ENCODE results near the gene RAET1E.
A peak's percentile ranks its signal among the peaks of the same experiment; 100 is the strongest.
"Not testable (repeated sequence)": the region's sequence is repeated elsewhere in the genome, so short reads cannot be mapped to it uniquely, and the experiment has no call there.

RAET1E gene, protein sequence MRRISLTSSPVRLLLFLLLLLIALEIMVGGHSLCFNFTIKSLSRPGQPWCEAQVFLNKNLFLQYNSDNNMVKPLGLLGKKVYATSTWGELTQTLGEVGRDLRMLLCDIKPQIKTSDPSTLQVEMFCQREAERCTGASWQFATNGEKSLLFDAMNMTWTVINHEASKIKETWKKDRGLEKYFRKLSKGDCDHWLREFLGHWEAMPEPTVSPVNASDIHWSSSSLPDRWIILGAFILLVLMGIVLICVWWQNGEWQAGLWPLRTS

DNA sequence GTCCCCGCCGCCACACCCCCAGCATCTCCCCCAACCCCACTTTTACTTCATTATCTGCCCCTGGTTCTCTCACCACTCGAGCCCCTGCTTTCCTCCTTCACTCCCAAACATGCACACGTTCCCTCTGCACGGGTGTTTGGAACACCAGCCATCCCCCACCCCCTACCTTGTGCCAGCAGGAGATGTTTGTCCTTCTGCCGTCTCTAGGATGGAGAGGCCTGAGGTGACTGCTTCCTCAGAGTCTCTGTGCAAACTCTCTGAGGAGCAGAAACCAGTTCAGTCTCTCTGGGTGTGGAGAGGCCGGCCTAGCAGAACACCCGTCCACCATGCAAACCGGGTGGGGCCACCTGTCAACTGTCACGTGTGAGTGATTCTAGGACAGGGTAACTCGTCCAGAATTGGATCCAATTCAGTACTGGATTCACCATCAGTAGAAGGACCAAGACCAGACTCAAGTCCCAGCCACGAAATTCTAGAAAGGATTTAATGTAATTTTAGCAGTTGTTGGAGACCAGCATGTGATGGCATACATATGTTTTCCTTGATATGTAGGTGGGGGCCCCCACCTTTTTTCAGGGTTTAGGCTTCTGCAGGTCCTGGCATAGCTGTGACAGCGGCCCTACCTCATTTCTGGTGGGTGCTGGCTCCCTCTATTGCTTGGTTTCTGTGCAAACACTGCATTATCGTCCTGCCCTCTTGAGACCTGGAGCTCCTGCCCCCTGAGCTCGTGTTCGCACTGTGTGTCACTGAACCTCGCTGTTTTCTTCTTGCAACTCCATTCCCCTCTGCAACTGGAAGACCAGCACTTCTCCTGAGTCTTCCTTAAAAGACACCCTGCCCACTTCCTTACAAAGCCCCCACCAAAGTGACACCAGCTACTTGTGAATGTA, at the start of gene RAET1E:
Gene RAET1E (minus strand): TSS at position 259 of the 890 bp plus-strand sequence. CDS start 7,212 bp downstream, outside the sequence.
- FAIRE-seq = no peak

DNA sequence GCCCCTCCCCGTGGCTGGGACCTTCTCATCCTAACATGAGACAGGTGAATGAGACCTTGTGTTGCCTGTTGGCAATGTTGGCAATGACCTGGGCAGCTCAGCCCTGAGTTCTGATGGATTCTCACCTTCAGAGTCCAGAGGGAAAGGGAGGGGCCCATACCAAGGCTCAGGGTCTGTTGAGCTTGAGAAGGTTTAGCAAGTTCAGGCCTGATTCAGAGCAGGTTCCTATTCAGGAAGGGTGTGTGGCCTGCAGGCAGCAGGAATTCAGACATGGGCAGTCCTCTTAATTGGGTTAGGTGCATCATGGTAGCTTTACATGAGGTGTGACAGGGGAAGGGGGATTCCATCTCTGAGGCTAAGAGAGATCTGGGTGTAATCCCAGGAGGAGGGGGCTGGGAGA, 49.6 kb upstream of the RAET1E start:
- not testable (repeated sequence) for FAIRE-seq

DNA sequence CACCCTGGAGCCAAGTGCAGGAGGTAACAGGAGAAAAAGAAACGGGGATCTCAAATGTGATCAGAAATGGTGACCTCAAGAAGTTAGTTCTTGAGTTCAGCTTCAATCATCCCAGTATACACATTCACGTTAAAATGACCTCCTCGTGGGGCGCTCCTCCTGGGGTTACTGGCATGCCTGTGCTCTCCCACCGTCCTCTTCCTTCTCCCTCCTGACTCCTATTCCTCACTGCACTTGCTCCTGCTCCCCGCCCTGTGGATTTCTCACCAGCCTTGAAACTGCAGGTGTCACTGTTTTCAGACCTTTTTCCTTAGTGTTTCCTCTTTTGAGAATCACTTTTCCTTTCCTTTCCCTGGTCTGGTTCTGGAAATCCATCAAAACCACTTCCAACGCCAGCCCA, 48.7 kb upstream of the RAET1E start:
- FAIRE-seq = not testable (repeated sequence)

DNA sequence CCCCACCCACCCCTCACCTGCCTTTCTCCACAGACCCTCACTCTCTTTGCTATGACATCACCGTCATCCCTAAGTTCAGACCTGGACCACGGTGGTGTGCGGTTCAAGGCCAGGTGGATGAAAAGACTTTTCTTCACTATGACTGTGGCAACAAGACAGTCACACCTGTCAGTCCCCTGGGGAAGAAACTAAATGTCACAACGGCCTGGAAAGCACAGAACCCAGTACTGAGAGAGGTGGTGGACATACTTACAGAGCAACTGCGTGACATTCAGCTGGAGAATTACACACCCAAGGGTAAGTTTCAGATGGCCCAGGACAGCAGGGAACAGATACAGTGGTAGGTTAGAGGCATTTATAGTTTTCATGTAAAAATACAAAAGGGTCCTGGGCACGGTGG, 47.4 kb upstream of the RAET1E start:
- not testable (repeated sequence) for FAIRE-seq

DNA sequence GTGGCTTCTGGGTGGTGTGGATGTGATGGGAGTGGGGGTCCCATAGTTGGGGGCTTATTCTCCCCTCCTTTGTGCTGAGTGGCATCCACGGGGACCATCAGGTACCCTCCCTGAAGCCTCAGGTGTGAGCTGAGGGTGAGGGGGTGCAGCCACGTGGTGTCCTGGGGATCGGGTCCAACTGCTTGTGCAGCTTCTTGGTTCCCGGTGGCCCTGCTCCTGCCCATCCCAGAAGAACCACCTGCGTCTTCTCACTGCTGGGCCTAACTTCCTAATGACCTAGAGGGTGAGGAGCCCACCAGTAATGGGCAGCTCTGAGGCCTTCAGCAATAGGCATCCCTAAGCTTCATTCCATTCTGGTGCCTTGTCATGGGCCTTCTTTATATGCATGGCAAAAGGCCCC, 45.4 kb upstream of the RAET1E start:
- FAIRE-seq = not testable (repeated sequence)

DNA sequence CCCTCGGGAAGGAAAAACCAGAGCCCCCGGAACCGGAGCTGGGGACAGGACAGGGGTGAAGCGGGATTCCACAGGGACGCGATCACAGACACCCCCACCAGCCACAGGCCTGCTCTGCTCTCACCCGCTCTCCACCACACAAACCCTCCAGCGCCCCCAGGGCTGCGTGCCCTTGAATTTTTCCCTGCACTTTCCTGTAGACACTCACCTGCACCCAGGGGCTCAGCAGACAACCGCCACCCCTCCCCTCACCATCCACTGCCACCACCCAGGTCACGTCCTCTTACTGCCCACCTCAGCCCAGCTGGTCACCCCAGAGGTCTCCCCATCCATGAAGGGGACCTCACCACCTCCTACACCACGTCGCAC, 44.5 kb upstream of the RAET1E start:
- FAIRE-seq = no peak

DNA sequence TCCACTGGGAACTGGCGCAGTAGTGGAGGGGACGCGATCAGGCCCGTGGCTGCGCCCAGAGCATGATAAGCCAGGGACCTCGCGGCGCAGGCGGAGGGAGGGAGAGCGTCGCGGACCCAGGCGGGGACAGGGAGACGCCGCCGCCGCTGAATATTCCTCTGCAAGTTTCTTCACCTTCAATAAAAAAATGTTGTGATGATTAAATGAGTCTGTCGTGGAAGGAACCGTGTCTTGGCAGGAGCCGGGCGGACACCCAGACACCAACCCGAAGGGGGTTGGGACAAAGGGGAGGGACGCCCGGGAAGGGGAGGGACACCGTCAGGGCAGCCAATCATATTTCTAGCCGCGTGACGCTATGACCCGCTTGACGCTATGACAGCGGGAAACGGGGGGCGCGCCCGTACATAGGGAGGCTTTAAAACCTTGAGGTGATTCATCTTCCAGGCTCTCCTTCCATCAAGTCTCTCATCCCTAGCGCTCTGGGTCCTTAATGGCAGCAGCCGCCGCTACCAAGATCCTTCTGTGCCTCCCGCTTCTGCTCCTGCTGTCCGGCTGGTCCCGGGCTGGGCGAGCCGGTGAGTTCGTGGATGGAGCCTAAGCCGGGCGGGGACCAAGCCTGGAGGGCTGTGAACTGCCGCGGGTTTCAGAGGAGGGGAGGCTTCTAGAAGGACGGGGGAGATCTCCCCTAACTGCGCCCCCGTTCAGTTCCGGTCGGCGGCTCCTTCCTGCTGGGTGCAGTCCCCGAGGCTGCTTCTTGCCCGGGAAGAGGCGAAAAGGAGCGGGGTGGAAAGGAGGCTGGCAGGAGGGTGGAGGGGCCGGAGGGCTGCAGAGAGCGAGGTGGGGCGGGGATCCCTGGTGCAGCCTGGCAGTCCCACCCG, 43.9 kb upstream of the RAET1E start, which contains the start of gene ULBP2:
Gene ULBP2 (plus strand): TSS at position 432 of the 878 bp plus-strand sequence. CDS start 59 bp downstream, at position 491.
- FAIRE-seq = no peak

DNA sequence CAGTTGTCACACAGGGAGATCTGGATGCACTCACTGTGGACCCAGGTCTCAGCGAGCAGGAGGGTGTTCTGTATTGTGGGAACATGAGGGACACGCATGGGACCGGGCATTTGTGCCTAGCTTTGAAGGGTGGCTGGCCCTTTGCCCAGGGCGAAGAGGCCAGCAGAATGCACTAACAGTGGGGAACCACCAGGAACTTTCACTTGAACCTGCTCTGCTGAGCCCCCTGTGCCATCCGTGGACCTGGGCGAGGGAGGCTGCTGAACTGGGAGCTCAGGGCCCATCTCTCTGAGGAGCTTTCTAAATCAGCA, 42.7 kb upstream of the RAET1E start:
- FAIRE-seq = no peak

DNA sequence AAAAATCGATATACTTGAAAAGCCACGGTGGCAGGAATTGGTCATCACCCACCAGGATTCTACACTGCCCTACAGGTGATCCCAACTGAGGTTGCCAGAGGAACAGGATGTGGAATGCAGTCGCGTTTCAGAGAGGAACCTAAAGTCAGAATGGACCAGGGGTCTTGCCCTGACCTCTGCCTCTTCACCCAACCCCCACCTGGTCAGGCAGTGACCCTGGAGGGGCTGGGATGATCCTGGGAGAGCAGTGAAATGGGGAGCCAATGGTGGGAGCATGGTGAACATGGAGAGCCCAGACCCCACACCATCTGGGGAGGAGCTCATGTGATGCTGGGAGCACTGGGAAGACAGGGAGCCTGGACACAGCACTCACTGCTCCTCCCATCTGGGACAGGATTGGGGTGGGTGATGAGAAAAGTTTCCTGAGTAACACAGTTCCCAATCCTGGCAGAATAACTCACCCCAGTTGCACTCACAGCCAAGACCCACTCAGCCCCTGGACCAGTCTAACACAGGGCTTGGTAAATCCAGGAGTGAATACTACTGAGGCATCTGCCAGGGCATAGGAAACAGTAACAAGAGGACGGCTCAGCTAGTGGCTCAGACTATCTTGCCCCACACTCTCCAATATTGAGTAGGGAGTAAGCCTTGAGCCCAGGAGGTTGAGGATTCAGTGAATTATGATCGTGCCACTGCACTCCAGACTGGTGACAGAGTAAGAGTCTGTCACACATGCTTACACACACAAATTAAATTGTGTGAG, 42.2 kb upstream of the RAET1E start:
- no peak for FAIRE-seq

DNA sequence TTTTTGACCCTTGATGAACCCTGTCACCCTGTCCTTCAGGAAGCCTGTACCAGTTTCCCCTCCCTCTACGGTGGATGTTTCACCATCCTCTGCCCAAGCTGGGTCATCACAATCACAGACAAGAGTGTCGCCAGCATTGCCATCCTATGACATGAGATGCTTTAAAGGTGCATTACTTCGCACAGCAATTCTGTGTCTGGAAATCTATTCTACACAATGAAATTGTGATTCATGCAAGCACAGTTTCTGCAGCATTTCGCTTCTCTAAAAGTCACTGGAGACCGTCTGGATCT, 41.4 kb upstream of the RAET1E start:
- no peak for FAIRE-seq

DNA sequence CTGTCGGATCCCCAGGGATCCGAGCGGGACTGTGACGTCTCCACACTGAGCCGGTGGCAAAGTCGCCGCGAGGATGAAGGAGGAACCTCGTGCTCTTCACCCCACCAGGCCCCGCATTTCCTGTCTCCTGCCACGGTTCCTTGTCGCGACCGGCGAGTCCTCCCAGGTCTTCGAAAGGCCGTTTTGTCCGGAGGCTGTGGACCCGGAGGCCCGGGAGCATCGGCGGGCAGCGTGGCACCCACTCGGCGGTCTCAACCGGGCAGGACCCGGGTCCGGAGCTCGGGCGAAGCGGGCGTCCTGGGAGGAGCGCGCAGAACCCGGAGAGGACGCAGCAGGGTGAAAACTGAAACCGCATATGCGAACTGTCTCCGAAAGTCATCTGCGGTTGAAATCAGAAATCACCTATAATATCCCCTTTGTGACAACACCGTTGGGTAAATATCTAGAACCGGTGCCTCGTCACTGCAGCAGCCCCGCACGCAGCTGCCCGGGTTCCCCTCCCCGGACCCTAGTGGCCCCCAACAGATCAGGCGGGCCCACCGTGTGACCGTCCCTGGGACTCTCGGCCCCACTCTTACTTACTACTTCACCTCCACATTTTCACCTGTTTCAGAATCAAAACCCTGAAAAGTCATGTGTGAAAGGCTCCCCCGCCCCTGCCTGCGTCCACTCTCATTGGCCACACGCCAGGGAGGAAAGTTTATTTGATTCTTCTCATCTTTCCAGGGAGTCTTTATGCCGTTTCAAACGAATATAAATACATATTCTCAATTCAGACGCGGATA, 40.9 kb upstream of the RAET1E start:
- no peak for FAIRE-seq

DNA sequence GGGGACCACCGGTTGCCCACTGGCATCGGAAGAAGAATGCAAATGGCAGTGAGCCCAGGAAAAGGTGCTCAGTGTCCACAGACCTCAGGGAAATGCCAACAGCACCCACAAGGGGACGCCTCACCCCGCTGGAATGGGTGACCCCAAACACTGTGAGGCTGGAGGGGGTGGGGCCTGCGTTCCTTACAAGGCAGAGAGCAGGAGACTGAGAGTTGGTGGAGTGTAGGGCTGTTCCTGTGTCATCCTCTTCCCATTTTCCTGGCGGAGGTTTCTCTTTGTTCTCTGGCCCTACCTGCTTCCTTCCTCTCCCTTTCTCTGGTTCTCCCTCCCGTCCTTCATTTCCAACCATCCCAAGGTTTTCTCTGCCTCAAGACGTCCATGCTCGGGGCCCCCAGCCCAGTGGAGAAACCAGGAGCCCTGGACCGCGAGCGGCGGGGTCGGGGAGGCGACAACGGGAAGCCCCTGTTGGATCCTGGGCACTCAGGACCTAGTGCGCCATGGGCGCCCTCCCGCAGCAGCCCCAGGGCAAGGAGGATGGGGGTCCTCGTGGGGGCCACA, 40.2 kb upstream of the RAET1E start:
- FAIRE-seq = not testable (repeated sequence)

DNA sequence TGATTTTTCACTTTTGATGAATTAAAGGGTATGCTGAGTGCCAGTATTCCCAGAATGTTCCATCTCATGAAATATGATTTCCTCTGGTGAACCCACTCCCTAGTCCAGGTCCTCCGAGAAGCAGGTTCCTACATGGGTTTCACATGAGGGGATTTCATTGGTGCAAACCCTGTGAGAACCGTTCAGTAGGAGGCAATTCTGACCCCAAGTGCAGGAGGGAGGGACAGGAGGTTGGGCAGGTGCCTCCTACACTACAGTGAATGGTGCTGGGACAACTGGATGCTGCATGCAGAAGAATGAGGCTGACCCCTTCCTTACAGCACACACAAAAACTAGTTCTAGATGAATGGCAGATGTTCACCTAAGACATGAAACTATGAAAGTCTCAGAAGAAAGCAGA, 38.8 kb upstream of the RAET1E start:
- no peak for FAIRE-seq

DNA sequence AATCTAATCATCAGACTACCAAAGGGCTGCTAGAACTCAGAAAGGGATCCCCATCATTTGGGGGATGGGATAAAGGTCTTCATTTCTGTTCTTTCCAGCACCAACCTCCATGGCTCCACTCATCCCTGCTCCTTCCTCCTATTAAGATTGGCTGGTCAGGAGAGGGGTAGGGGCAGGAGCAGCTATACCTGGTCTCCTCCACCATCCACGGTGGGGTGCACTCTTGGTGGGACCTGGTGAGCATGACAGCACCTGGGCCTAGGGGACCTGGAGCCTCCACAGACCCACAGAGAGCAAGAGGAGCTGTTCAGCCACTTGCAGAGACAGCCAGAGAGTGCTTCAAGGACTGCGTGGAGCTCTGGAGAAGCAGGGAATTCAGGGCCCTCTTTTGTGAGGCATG, 37.8 kb upstream of the RAET1E start:
- no peak for FAIRE-seq

DNA sequence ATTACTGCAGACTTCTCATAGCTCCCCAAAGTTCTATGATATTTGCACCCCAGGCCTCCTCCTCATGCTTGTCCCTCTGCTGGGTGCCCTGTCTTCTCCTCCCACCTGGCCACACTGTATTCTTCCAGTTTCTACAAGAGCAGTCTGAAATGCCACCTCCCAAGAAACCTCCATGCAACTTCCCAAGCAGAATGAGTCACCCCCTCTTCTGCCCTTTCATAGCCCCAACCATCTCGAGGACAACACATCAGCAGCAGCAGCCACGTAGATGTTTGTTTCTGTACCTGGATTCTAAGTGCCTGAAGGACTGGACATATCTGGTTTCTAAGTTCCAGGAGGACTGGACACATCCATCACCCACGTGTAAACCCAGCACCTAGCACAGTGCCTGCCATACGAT, 37.3 kb upstream of the RAET1E start:
- no peak for FAIRE-seq

DNA sequence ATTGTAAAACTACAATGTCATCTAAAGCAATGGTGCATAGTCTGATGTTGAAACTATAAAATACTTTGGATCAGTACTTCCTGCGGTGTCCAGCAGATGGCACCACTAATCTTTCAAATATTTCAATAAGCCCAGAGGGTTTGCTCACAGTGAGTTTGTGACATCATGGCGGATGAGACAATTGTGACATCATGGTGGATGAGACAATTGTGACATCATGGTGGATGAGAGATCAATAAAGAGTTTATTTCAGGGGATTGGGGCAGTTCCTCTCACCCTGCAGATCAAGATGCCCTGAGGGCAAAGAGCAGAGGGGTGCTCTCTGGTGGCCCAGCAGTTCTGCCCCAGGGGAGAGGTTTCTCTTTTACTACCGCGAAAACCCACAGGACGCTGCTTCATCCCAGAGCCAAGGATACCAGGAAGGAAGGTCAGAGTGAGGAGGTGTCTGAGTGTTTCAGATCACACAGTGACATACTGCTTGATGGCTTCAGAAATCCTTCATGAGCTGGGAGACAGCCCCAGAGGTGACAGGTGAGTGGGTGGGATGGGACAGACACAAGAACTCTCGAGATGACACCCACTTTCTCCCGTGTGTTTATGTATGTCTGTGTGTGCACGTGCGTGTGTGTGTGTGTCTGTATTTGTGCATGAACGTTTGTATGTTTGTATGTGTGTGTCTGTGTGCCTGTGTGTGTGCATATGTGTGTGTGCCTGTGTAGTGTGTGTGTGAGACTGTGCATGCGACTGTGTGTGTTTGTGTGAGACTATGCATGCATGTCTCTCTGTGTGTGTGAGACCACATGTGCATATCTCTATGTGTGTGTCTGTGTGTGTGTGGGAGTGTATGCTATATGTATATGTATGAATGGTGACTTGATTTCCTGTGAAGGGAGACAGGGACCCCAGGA, 36.6 kb upstream of the RAET1E start:
- peak; percentile 73 for FAIRE-seq

DNA sequence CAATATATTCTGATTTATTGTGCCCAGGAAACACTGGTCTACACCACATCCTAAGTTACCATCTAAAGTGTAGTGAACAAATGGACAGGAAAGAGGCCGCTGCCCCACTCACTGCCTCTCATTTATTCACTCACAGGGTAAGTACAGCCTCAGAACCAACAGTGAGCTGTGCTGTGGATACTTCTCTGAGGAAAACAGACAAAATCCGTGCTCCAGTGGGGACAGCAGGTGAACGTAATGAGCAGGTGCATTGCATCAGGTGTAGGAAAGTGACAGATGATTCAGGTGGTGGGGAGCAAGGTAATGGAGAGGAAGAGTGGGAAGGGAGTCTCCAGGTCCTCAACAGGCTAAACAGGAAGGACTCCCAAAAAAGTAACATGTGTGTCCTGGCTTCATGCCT, 35.5 kb upstream of the RAET1E start:
- FAIRE-seq = no peak

DNA sequence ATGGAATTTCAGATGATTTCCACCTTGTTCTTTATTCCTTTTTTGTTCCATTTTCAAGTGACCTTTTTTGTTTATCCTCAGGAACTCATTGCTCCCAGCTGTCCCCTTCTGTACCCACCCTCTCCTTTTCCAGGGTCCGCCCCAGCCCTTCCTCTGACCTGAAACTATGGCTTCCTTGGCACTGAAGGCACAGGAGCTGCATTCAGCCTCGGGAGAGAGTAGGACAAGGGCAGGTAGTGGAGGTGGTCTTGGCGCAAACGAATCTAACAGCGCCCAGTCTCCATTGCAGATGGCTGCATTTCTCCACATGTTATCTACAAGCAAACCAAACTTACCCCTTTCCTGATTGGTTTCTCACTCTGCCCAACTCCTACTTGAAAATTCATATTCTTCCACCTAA, 35.1 kb upstream of the RAET1E start:
- FAIRE-seq = no peak

DNA sequence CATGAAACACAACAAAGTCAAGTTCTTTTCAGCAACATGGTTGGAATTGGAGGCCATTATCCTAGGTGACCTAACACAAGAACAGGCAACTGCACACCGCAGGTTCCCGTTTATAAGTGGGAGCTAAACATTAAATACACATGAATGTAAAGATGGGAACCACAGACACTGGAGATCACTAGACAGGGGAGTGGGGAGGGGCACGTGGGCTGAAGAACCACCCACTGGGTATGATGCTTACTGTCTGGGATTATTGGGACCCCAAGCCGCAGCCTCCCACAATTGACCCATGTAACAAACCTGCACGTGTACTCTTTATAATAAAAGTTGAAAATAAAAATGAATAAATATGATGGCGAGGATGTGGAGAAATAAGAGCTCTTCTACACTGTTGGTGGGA, 33.6 kb upstream of the RAET1E start:
- no peak for FAIRE-seq

DNA sequence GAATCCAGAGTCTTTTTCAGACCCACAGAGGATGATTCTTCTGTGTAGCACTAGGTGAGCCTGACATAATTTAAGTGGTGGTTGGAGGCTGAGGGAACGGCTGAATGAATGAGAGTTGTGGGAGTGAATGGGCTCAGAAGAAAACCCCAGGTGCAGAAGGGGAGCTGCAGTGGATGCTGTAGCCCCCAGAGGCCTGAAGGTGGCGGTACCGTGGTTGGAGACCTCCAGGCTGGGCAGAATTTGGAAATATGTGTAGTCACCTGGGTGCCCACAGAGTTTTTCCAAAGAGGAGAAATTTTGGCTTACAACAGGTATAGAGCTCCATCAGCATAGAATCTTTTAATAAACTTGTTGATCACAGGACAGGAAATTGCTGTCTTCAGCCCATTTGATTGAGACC, 31.5 kb upstream of the RAET1E start:
- no peak for FAIRE-seq

DNA sequence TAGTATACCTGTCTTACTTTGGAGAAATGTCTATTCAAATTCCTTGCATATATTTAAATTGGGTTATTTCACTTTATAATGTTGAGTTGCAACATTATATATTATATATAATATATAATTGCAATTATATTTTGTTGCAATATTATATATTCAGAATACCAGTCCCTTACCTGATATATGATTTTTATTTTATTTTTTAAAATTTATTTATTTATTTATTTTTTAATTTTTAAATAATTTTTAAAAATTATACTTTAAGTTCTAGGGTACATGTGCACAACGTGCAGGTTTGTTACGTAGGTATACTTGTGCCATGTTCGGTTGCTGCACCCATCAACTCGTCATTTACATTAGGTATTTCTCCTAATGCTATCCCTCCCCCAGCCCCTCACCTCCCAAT, 29.1 kb upstream of the RAET1E start:
- not testable (repeated sequence) for FAIRE-seq

All from G401.6 (cell line).